ENCODE results near the gene TAF10. TPM values are rescaled to one million over a fixed set of nuclear protein-coding genes. Genes with fewer than 3 reads are reported as not detected.

The TAF10 gene
- total RNA-seq, 1 donor from 2014 or later: 154 TPM

DNA sequence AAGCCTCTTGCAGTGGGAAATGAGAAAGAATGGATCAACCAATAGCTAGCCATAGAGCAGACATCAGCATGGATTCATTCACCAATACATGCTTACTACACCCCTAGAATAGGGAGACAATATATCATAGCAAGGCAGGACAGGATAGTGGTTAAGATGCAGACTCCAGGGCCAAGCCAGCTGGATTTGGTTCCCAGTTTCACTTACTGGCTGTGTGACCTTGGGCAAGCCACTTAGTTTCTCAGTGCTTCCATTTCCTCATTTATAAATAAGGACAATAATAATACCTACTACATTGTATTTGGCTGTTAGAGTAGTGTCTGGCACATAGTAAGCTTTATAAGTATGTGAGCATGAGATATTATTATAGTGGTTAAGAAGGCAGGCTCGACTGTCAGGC lies 36.5 kb upstream of the TAF10 start:
- no peak overlapping the region for H3K4me3 Mint-ChIP-seq
- intact Hi-C loops (cut with micrococcal nuclease): loop anchor here (5.0 kb wide), 1 partner anchor 34 kb away; the partner anchor contains the start of gene MRPL17
- no peaks in the 10 kb centered on the region for H3K27me3 Mint-ChIP-seq
- TF ChIP-seq, protein P1, sequence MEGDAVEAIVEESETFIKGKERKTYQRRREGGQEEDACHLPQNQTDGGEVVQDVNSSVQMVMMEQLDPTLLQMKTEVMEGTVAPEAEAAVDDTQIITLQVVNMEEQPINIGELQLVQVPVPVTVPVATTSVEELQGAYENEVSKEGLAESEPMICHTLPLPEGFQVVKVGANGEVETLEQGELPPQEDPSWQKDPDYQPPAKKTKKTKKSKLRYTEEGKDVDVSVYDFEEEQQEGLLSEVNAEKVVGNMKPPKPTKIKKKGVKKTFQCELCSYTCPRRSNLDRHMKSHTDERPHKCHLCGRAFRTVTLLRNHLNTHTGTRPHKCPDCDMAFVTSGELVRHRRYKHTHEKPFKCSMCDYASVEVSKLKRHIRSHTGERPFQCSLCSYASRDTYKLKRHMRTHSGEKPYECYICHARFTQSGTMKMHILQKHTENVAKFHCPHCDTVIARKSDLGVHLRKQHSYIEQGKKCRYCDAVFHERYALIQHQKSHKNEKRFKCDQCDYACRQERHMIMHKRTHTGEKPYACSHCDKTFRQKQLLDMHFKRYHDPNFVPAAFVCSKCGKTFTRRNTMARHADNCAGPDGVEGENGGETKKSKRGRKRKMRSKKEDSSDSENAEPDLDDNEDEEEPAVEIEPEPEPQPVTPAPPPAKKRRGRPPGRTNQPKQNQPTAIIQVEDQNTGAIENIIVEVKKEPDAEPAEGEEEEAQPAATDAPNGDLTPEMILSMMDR (IDR thresholded peaks at IDR 0.05): no peak
- no peaks in the 10 kb centered on the region for H3K36me3 Mint-ChIP-seq (ENCODE audit: low read depth)
- DNase-seq (no peak), ATAC-seq (ENCODE audit: low read depth) (no peak)
- H3K27ac Mint-ChIP-seq: no peak overlapping the region
- CTCF ChIA-PET: no interaction called here
- POLR2A ChIA-PET: interaction anchor here (0.9 to 4.7 kb wide), 3 partner anchors 30 to 36 kb away, joined by 3 to 30 read pairs (median 4); partner anchors contain the start of genes MRPL17, TAF10 and TPP1
- H3K4me1 Mint-ChIP-seq: no peaks in the 10 kb centered on the region
- H3K9me3 Mint-ChIP-seq: no peaks in the 10 kb centered on the region

DNA sequence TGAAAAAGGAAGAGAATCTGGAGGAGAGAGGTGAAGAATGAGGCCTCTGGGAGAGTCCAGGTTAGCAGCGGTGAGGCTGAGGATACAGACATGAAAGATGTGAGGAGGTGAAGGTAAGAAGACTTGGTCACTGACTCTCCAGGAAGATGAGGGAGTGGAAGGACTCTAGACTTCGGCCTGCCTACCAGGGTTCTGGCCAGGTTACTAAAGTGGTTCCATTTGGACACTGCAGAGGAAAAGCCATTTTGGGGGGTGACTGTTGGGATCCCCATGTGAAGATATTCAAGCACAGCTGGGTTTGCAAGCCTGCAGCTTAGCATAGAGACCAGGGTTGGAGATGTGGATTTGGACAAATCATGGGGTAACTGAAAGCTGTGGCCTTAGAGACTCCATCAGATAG lies 35.8 kb upstream of the TAF10 start:
- Mint-ChIP-seq H3K36me3 (ENCODE audit: low read depth) (no peaks in the 10 kb centered on the region), H3K4me3 (no peak overlapping the region), H3K4me1 (no peaks in the 10 kb centered on the region), H3K9me3 (no peaks in the 10 kb centered on the region), H3K27me3 (no peaks in the 10 kb centered on the region), H3K27ac (no peak overlapping the region)
- ChIA-PET CTCF (interaction anchor here (1.0 to 1.8 kb wide), 2 partner anchors 20 to 29 kb away, joined by 3 to 7 read pairs; partner anchors contain the start of gene TPP1), POLR2A (interaction anchor here (0.5 to 4.7 kb wide), 7 partner anchors 20 to 849 kb away, joined by 3 to 41 read pairs (median 3); partner anchors contain the start of genes MRPL17, TAF10 and TPP1)
- TF ChIP-seq, protein P1 (IDR thresholded peaks at IDR 0.05): no peak
- DNase-seq (no peak), ATAC-seq (ENCODE audit: low read depth) (no peak)
- intact Hi-C loops (cut with micrococcal nuclease): loop anchor here (1.0 to 5.0 kb wide), 4 partner anchors 13 to 34 kb away; partner anchors contain the start of gene MRPL17

DNA sequence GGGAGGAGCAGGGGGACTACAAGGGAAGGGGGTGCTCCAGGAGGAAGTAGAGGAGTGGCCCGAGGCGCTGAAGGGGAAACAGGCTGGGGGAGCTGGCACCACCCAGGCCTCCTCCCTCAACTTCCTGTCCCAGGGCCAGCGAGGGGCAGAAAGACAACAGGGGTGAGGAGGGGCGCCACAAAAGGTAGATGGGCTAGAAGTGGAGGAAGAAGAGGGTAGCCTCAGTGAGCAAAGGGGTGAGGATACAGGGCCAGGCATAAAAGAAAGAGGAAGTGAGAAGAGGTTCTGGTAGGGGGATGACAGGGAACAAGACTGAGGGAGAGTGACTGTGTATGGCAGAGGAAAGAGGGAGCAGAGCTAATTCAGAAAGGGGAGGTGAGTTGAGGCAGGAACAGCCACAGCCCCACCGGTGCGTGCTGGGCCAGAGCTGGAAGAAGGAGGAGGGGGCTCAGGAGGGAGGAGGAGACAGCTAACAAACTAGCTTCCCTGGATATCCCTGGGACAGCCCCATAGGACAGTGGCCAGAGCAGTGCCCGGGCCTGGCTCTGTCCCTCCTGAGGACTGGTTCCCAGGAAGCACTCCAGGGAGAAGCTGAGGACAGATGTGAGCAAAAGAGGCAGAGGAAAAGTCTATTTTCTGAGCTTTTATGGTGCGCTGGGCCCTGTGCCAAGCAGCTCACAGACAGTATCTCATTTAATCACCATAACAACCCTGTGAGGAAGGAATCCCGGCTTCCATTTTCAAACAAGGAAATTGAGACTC lies 35.1 kb upstream of the TAF10 start:
- Mint-ChIP-seq H3K27ac (no peak overlapping the region), H3K4me3 (no peak overlapping the region), H3K4me1 (no peaks in the 10 kb centered on the region), H3K36me3 (ENCODE audit: low read depth) (no peaks in the 10 kb centered on the region), H3K27me3 (no peaks in the 10 kb centered on the region), H3K9me3 (no peaks in the 10 kb centered on the region)
- ATAC-seq (ENCODE audit: low read depth) (peak; percentile 90), DNase-seq (peak; percentile 35)
- TF ChIP-seq, protein P1 (IDR thresholded peaks at IDR 0.05): no peak
- ChIA-PET CTCF (interaction anchor here (1.0 to 1.8 kb wide), 2 partner anchors 20 to 28 kb away, joined by 3 to 7 read pairs; partner anchors contain the start of gene TPP1), POLR2A (interaction anchor here (0.5 to 4.7 kb wide), 14 partner anchors 12 to 850 kb away, joined by 3 to 41 read pairs (median 3); partner anchors contain the start of genes ARFIP2, ILK, MRPL17 and RRP8)
- intact Hi-C loops (cut with micrococcal nuclease): loop anchor here (1.0 to 5.0 kb wide), 4 partner anchors 14 to 35 kb away; partner anchors contain the start of gene MRPL17

DNA sequence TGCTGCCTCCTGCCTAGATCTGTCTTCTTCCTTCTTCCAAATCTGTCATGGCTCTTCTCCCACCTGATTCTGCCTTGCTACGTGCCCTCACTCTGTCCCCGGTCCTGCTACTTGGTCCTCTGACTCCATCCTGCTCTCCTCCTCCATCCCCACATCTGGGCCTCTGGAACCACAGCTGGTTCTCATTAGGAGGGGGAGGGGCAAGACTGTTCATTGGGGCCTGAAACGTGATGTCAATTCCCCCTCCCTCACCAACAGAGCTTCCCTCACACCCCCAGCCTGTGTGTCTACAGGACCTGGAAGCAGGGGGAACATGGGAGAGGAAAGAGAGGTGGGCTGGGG lies 34.5 kb upstream of the TAF10 start:
- POLR2A ChIA-PET: interaction anchor here (1.0 to 4.7 kb wide), 11 partner anchors 13 to 165 kb away, joined by 3 to 41 read pairs (median 4); partner anchors contain the start of genes ARFIP2, ILK, RRP8 and TAF10
- Mint-ChIP-seq H3K36me3 (ENCODE audit: low read depth) (no peaks in the 10 kb centered on the region), H3K4me3 (no peak overlapping the region)

More for the DNA sequence above, 34.5 kb upstream of the TAF10 start:
- intact Hi-C loops (cut with micrococcal nuclease): loop anchor here (2.0 to 5.0 kb wide), 3 partner anchors 14 to 36 kb away; partner anchors contain the start of gene MRPL17
- Mint-ChIP-seq H3K9me3 (no peaks in the 10 kb centered on the region), H3K27me3 (no peaks in the 10 kb centered on the region), H3K27ac (no peak overlapping the region), H3K4me1 (no peaks in the 10 kb centered on the region)
- CTCF ChIA-PET: interaction anchor here (1.0 to 1.8 kb wide), 2 partner anchors 21 to 28 kb away, joined by 3 to 7 read pairs; partner anchors contain the start of gene TPP1
- TF ChIP-seq, protein P1 (IDR thresholded peaks at IDR 0.05): no peak
- DNase-seq: no peak
- no peak for ATAC-seq (ENCODE audit: low read depth)

Data from activated B cell treated with CpG ODN at 0.5 μM for 24 hours (primary cell).